Loucy (cell line): ENCODE results near the gene TYW1B.
"Not testable (repeated sequence)": the region's sequence is repeated elsewhere in the genome, so short reads cannot be mapped to it uniquely, and the experiment has no call there.

Experiments used
- CTCF ChIP-seq: fragments of 200-600 bp; sonication (generic); conservative IDR thresholded peaks from 2 replicates; pipeline ENCODE4 v1.5.1; 2014; ENCODE audit warnings: mild to moderate bottlenecking, antibody characterized with exemption, low read length
- EZH2phosphoT487 ChIP-seq: fragments of 200-600 bp; IDR thresholded peaks from 2 replicates; pipeline ENCODE4 v1.6.1; 2018; ENCODE audit warnings: antibody characterized with exemption, mild to moderate bottlenecking, moderate library complexity, borderline replicate concordance

DNA sequence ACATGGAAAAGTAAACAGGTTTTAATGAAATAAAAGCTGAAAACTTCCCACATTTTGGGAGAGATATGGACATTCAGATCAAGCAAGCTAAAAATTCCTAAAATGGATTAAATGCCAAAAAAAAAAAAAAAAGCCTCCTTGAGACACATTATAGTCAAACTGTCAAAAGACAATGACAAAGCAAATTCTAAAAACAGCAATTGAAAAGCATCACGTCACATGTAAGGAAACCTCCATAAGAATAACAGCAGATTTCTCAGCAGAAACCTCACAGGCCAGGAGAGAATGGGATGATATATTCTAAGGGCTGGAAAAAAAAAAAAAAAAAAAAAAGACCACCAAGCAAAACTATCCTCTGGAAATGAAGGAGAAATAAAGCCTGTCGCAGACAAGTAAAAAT, 97.2 kb downstream of the TYW1B start:
- TF ChIP-seq CTCF, EZH2phosphoT487: not testable (repeated sequence)
